Measurements from ENCODE around the gene IL10. TPM values are rescaled to one million over a fixed set of nuclear protein-coding genes. Genes with fewer than 3 reads are reported as not detected.

The IL10 gene
- total RNA-seq, 4 donors from 2014 or later, result 0.34 to 2.3 (median 1.6) TPM

- Histone ChIP-seq H3K4me1 (no peaks in the 10 kb centered on the region), H3K36me3 (no peaks in the 10 kb centered on the region), H3K9me3 (no peaks in the 10 kb centered on the region), H3K27me3 (no peaks in the 10 kb centered on the region), H3K4me3 (replicated peaks in 1 of 3) (no peak overlapping the region), H3K27ac (no peak overlapping the region)
- DNase-seq, result peak; percentile 4 to 10
- WGBS, 2 donors, result 83 to 92% methylated on average over 8 of the region's 8 CpGs
- intact Hi-C loops (cut with DNase I), result loop anchor here (10.0 kb wide), 1 partner anchor 102 kb away; no protein-coding TSS in a partner anchor
- TF ChIP-seq CTCF (IDR thresholded peaks at IDR 0.05), result no peak
- no peak for TF ChIP-seq POLR2A (IDR thresholded peaks at IDR 0.05)
Observed at GRCh38 chr1:206803221-206803730, 31.0 kb upstream of the IL10 start.

GRCh38 chr1:206802401-206802800, 30.1 kb upstream of the IL10 start:
- intact Hi-C loops (cut with DNase I), result loop anchor here (10.0 kb wide), 1 partner anchor 102 kb away; no protein-coding TSS in a partner anchor
- Histone ChIP-seq H3K27ac (no peak overlapping the region), H3K4me1 (no peaks in the 10 kb centered on the region), H3K9me3 (no peaks in the 10 kb centered on the region), H3K4me3 (replicated peaks in 1 of 3) (no peak overlapping the region), H3K27me3 (no peaks in the 10 kb centered on the region), H3K36me3 (no peaks in the 10 kb centered on the region)
- TF ChIP-seq POLR2A (IDR thresholded peaks at IDR 0.05), result no peak
- no peak for TF ChIP-seq CTCF (IDR thresholded peaks at IDR 0.05)
- WGBS, 2 donors, result 92% methylated on average over 4 of the region's 4 CpGs
- no peak for DNase-seq

GRCh38 chr1:206801467-206801866, 29.2 kb upstream of the IL10 start:
- TF ChIP-seq POLR2A (IDR thresholded peaks at IDR 0.05) (no peak), CTCF (IDR thresholded peaks at IDR 0.05) (no peak)
- no peak for DNase-seq
- Histone ChIP-seq H3K4me1 (no peaks in the 10 kb centered on the region), H3K36me3 (no peaks in the 10 kb centered on the region), H3K4me3 (replicated peaks in 1 of 3) (no peak overlapping the region), H3K27ac (no peak overlapping the region), H3K9me3 (no peaks in the 10 kb centered on the region), H3K27me3 (no peaks in the 10 kb centered on the region)
- intact Hi-C loops (cut with DNase I), result loop anchor here (10.0 kb wide), 1 partner anchor 103 kb away; no protein-coding TSS in a partner anchor
- 69 to 72% methylated on average over 1 of the region's 1 CpG for WGBS, 2 donors

- no peaks in the 10 kb centered on the region for H3K27me3 ChIP-seq
- intact Hi-C loops (cut with DNase I), result loop anchor here (10.0 kb wide), 1 partner anchor 104 kb away; no protein-coding TSS in a partner anchor
- no peak overlapping the region for H3K27ac ChIP-seq
- TF ChIP-seq CTCF (IDR thresholded peaks at IDR 0.05) (no peak), POLR2A (IDR thresholded peaks at IDR 0.05) (no peak)
- H3K9me3 ChIP-seq, result no peaks in the 10 kb centered on the region
- H3K4me1 ChIP-seq, result no peaks in the 10 kb centered on the region
- H3K4me3 ChIP-seq (replicated peaks in 1 of 3), result no peak overlapping the region
- DNase-seq, result no peak
- WGBS, 2 donors, result 92 to 97% methylated on average over 3 of the region's 3 CpGs
- H3K36me3 ChIP-seq, result no peaks in the 10 kb centered on the region
Observed at GRCh38 chr1:206800891-206801290, 28.6 kb upstream of the IL10 start.

GRCh38 chr1:206800411-206800810, 28.1 kb upstream of the IL10 start:
- intact Hi-C loops (cut with DNase I), result loop anchor here (10.0 kb wide), 1 partner anchor 104 kb away; no protein-coding TSS in a partner anchor
- TF ChIP-seq CTCF (IDR thresholded peaks at IDR 0.05) (no peak), POLR2A (IDR thresholded peaks at IDR 0.05) (no peak)

More at GRCh38 chr1:206800411-206800810, 28.1 kb upstream of the IL10 start:
- WGBS, 2 donors, result 81 to 85% methylated on average over 3 of the region's 3 CpGs
- Histone ChIP-seq H3K4me1 (no peaks in the 10 kb centered on the region), H3K27ac (no peak overlapping the region), H3K4me3 (replicated peaks in 1 of 3) (no peak overlapping the region), H3K9me3 (no peaks in the 10 kb centered on the region), H3K36me3 (no peaks in the 10 kb centered on the region), H3K27me3 (no peaks in the 10 kb centered on the region)
- DNase-seq, result no peak
